ENCODE data around the gene OR2G6.
"Not testable (repeated sequence)": the region's sequence is repeated elsewhere in the genome, so short reads cannot be mapped to it uniquely, and the experiment has no call there.

DNA sequence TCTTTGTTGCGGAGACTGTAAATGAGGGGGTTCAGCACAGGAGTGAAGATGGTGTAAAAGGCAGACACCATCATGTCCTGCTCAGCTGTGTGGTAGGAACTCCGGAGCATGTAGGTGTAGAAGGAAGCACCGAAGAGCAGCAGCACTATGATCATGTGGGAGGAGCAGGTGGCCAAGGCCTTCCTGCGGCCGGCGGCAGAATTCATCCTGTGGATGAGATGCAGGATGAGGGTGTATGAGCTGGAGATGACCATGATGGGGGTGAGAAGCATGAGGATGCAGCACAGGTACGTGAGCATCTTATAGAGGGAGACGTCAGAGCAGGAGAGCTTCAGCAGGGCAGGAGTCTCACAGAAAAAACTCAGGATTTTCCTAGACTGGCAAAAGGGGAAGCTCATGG is 66.0 kb downstream of the OR2G6 start:
- TF ChIP-seq, protein P1, sequence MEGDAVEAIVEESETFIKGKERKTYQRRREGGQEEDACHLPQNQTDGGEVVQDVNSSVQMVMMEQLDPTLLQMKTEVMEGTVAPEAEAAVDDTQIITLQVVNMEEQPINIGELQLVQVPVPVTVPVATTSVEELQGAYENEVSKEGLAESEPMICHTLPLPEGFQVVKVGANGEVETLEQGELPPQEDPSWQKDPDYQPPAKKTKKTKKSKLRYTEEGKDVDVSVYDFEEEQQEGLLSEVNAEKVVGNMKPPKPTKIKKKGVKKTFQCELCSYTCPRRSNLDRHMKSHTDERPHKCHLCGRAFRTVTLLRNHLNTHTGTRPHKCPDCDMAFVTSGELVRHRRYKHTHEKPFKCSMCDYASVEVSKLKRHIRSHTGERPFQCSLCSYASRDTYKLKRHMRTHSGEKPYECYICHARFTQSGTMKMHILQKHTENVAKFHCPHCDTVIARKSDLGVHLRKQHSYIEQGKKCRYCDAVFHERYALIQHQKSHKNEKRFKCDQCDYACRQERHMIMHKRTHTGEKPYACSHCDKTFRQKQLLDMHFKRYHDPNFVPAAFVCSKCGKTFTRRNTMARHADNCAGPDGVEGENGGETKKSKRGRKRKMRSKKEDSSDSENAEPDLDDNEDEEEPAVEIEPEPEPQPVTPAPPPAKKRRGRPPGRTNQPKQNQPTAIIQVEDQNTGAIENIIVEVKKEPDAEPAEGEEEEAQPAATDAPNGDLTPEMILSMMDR (IDR thresholded peaks at IDR 0.05), result not testable (repeated sequence)
- TF ChIP-seq POLR2A (IDR thresholded peaks at IDR 0.05), result not testable (repeated sequence)

Measured in body of pancreas (tissue), 4 donors.